ENCODE results near the gene UBAC1. TPM values are rescaled to one million over a fixed set of nuclear protein-coding genes. Genes with fewer than 3 reads are reported as not detected.

Gene UBAC1
- total RNA-seq, 1 experiment from 2014 or later = 54.8 TPM

- peak; percentile 38 for ATAC-seq
- Histone ChIP-seq H3K27ac (ENCODE audit: low read depth, low read length) (peak overlapping the region; percentile 30; the same call in 1 of the 2 replicates), H4K20me1 (ENCODE audit: insufficient read depth) (no peaks in the 10 kb centered on the region), H3K4me3 (replicated peaks in 1 of 2; ENCODE audit: low read depth in 1 of 2, low read length in 2 of 2) (no peak overlapping the region), H3K36me3 (ENCODE audit: control insufficient read depth in 1 of 2, insufficient read depth in 2 of 2, low read length in 2 of 2) (no peaks in the 10 kb centered on the region), H3K4me1 (ENCODE audit: control insufficient read depth in 1 of 2, insufficient read depth in 2 of 2, low read length in 2 of 2) (peaks cover 12 to 32% of the 10 kb centered on the region in 2 experiments), H3K9me2 (ENCODE audit: insufficient read depth) (no peaks in the 10 kb centered on the region), H3K9ac (ENCODE audit: low read length) (no peak overlapping the region), H3K27me3 (ENCODE audit: insufficient read depth, low read length) (no peaks in the 10 kb centered on the region), H3K79me2 (ENCODE audit: insufficient read depth, low read length) (no peaks in the 10 kb centered on the region), H3K4me2 (ENCODE audit: low read length) (no peak overlapping the region), H3K9me3 (ENCODE audit: control insufficient read depth in 1 of 2, insufficient read depth in 1 of 2, low read depth in 1 of 2, low read length in 2 of 2) (no peaks in the 10 kb centered on the region), H2AFZ (ENCODE audit: low read depth, low read length, poor library complexity, severe bottlenecking) (no peak overlapping the region)
- POLR2A ChIA-PET = no interaction called here
- DNase-seq (ENCODE audit: low read depth, low spot score) = peak; percentile 79
- RAD21 ChIA-PET (ENCODE audit: low non-redundant PET in 1 of 2, low total read pairs in 2 of 2, uncharacterized antibody in 2 of 2, unreplicated experiment in 2 of 2) = no interaction called here
- CTCF ChIA-PET = no interaction called here
- intact Hi-C loops (cut with micrococcal nuclease) = no loop called here
- TF ChIP-seq ATF3 (IDR thresholded peaks at IDR 0.05) = no peak
- TF ChIP-seq, protein P1, sequence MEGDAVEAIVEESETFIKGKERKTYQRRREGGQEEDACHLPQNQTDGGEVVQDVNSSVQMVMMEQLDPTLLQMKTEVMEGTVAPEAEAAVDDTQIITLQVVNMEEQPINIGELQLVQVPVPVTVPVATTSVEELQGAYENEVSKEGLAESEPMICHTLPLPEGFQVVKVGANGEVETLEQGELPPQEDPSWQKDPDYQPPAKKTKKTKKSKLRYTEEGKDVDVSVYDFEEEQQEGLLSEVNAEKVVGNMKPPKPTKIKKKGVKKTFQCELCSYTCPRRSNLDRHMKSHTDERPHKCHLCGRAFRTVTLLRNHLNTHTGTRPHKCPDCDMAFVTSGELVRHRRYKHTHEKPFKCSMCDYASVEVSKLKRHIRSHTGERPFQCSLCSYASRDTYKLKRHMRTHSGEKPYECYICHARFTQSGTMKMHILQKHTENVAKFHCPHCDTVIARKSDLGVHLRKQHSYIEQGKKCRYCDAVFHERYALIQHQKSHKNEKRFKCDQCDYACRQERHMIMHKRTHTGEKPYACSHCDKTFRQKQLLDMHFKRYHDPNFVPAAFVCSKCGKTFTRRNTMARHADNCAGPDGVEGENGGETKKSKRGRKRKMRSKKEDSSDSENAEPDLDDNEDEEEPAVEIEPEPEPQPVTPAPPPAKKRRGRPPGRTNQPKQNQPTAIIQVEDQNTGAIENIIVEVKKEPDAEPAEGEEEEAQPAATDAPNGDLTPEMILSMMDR (IDR thresholded peaks at IDR 0.05 in 2 of 3, conservative IDR thresholded peaks at IDR 0.05 in 1 of 3; ENCODE audit: borderline replicate concordance in 1 of 3, insufficient read depth in 1 of 3, low read depth in 2 of 3, low read length in 2 of 3) = no peak
- TF ChIP-seq SIN3A (IDR thresholded peaks at IDR 0.05; ENCODE audit: low read depth) = no peak
- TF ChIP-seq REST (IDR thresholded peaks at IDR 0.05; ENCODE audit: low read depth) = no peak
- no peak for TF ChIP-seq EGR1 (IDR thresholded peaks at IDR 0.05; ENCODE audit: low read depth)
- TF ChIP-seq ZFX (IDR thresholded peaks at IDR 0.05) = no peak
- no peak for TF ChIP-seq ELF1 (IDR thresholded peaks at IDR 0.05; ENCODE audit: borderline replicate concordance, low read depth)
- no peak for TF ChIP-seq SP1 (IDR thresholded peaks at IDR 0.05; ENCODE audit: low read depth)
- TF ChIP-seq RAD21 (IDR thresholded peaks at IDR 0.05; ENCODE audit: low read depth) = no peak
- no peak for TF ChIP-seq POLR2AphosphoS5 (IDR thresholded peaks at IDR 0.05; ENCODE audit: low read depth, low read length)
- no peak for TF ChIP-seq CEBPB (IDR thresholded peaks at IDR 0.05; ENCODE audit: low read depth)
- no peak for TF ChIP-seq EZH2phosphoT487 (IDR thresholded peaks at IDR 0.05; ENCODE audit: borderline replicate concordance)
- no peak for TF ChIP-seq FOSL1 (IDR thresholded peaks at IDR 0.05; ENCODE audit: low read depth)
- TF ChIP-seq, protein P2, sequence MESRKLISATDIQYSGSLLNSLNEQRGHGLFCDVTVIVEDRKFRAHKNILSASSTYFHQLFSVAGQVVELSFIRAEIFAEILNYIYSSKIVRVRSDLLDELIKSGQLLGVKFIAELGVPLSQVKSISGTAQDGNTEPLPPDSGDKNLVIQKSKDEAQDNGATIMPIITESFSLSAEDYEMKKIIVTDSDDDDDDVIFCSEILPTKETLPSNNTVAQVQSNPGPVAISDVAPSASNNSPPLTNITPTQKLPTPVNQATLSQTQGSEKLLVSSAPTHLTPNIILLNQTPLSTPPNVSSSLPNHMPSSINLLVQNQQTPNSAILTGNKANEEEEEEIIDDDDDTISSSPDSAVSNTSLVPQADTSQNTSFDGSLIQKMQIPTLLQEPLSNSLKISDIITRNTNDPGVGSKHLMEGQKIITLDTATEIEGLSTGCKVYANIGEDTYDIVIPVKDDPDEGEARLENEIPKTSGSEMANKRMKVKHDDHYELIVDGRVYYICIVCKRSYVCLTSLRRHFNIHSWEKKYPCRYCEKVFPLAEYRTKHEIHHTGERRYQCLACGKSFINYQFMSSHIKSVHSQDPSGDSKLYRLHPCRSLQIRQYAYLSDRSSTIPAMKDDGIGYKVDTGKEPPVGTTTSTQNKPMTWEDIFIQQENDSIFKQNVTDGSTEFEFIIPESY (IDR thresholded peaks at IDR 0.05; ENCODE audit: extremely low read depth, insufficient replicate concordance, low read length) = no peak
- TF ChIP-seq SRF (IDR thresholded peaks at IDR 0.05; ENCODE audit: low read depth) = no peak
- BruUV-seq (replicated peaks) = no TSS peak
Observed at GRCh38 chr9:135990468-135991429, 29.6 kb upstream of the UBAC1 start.
